HUES6 (cell line): Measurements from ENCODE around the gene SLC16A7.

Source experiments
- H3K27ac ChIP-seq: 2 replicates; pipeline ENCODE4 v1.7.0; 2013; ENCODE audit warnings: low read depth, mild to moderate bottlenecking, low read length, inconsistent platforms
- H3K27me3 ChIP-seq: 2 replicates; pipeline ENCODE4 v1.6.1; 2013; ENCODE audit warnings: low read length; ENCODE audit not compliant: control insufficient read depth, insufficient read depth
- H3K36me3 ChIP-seq: 2 replicates; pipeline ENCODE4 v1.6.1; 2013; ENCODE audit warnings: low read length; ENCODE audit not compliant: control insufficient read depth, insufficient read depth
- H3K4me1 ChIP-seq: 2 replicates; pipeline ENCODE4 v1.6.1; 2013; ENCODE audit warnings: low read length; ENCODE audit not compliant: control insufficient read depth, insufficient read depth
- H3K4me3 ChIP-seq: 2 replicates; pipeline ENCODE4 v1.5.1; 2013; ENCODE audit warnings: low read depth, low read length
- H3K9ac ChIP-seq: one replicate; pipeline ENCODE4 v1.6.1; 2013; ENCODE audit warnings: mild to moderate bottlenecking, low read length
- H3K9me3 ChIP-seq: 2 replicates; pipeline ENCODE4 v1.6.1; 2013; ENCODE audit warnings: low read depth, low read length; ENCODE audit not compliant: control insufficient read depth, insufficient read depth

SLC16A7 gene

DNA sequence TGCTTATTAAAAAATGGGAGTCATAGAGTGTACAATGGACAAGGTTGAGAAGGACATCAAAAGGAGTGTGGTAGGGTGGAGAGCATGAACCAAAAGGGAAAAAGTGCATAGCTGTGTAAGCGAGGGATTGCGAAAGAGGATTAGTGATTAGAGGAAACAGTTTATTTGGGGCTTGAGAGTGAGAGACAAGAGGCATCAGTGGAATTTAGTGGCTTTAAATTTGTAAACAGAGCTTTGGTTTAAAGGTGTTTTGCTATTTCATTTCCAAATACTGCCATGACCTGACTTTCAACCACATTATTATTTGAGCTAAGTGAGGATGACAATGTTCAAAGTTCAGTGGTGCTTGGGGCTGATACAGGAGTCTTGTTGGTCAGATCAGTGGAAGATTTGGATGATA is 53.4 kb downstream of the SLC16A7 start:
- no peaks in the 10 kb centered on the region for H3K27me3 ChIP-seq
- H3K4me1 ChIP-seq: no peaks in the 10 kb centered on the region

DNA sequence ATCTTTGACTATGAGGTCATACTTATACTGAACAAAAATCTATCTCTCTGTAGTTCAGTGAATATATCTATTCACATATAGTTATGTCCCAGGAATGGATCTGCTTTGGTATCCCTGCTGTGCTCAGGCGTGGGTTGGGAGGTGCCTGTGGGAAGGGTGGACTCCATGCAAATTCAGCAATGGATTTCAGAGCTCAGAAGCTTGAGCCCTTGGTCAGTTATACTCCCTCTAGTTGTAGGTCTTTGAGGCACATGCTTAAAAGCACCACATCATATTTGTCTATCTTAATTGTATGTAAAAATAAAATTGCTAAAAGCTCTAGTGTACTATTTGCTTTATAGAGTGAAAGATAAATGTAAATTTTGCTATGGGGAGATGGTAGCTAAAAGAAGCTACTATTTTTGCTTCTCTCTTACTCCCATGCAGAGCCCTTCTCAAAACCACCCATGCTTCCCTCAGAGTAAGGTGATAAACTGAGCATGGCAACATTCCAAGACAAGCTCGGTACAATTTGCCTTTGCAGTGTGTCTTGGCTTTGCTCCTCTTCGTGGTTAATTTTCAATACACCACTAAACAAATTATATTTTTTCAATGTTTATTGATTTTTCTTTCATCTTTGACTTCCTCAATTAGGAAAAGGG is 54.9 kb downstream of the SLC16A7 start:
- H3K9ac ChIP-seq: no peak overlapping the region
- H3K9me3 ChIP-seq: peaks cover 8% of the 10 kb centered on the region; the same call in 1 of the 2 replicates
- H3K4me1 ChIP-seq: no peaks in the 10 kb centered on the region
- H3K36me3 ChIP-seq: no peaks in the 10 kb centered on the region
- no peak overlapping the region for H3K4me3 ChIP-seq
- H3K27me3 ChIP-seq: no peaks in the 10 kb centered on the region
- no peak overlapping the region for H3K27ac ChIP-seq

More for the DNA sequence above, 53.4 kb downstream of the SLC16A7 start:
- Histone ChIP-seq H3K9me3 (peaks cover 8% of the 10 kb centered on the region; the same call in 1 of the 2 replicates), H3K36me3 (no peaks in the 10 kb centered on the region), H3K4me3 (no peak overlapping the region), H3K27ac (no peak overlapping the region), H3K9ac (no peak overlapping the region)

DNA sequence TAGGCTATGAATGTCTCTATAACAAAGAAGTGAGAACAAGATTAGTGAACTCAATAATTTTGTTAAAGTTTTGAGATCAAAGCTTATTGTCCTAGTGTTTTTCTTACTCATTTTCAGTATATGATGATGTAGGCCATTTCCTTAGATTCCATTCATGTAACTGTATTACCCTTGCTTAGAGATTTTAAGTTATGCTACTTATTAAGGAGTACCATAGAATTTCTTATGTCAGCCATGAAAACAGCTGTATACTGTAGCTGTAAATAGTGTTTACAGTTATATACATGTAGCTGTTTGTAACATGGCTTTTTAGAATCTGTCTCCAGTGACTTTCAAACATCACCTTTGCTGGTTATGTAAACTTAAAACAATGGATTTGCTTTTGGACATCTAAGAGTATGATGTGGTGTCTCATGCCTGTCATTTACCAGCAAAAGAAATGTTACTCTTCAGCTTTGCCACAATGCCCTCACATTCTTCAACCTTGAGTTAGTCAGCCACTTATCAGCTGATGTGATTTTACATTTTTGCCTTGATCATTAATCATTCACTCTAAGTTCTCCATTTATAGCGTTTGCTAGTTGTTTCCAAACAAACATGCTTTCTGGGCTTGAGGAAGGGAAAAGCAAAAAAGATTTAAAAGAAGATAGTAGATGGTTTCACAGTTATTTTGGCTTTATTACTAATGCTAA is 55.5 kb downstream of the SLC16A7 start:
- Histone ChIP-seq H3K4me1 (no peaks in the 10 kb centered on the region), H3K9ac (no peak overlapping the region)

DNA sequence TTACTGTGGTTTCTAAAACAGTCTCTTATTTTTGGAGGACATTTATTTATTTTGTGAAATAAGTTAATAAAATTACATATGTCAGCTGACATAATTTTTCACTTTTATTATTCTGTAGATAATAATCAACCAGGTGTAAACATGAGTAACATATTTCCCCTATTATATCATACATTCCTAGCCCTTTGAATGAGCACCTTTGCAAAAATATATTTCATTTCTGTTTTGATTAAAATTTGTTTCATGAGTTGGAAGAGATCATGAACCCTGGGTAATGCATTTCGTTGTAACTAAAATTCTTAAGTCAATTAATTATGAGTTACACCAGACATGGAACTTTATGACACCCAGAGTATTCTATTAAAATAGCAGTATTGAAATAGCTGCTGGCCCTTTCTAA is 56.3 kb downstream of the SLC16A7 start:
- Histone ChIP-seq H3K4me3 (no peak overlapping the region), H3K27ac (no peak overlapping the region), H3K4me1 (no peaks in the 10 kb centered on the region), H3K9ac (no peak overlapping the region), H3K27me3 (no peaks in the 10 kb centered on the region), H3K36me3 (no peaks in the 10 kb centered on the region), H3K9me3 (no peaks in the 10 kb centered on the region)

More for the DNA sequence above, 55.5 kb downstream of the SLC16A7 start:
- no peaks in the 10 kb centered on the region for H3K36me3 ChIP-seq
- no peaks in the 10 kb centered on the region for H3K27me3 ChIP-seq
- no peak overlapping the region for H3K27ac ChIP-seq
- no peak overlapping the region for H3K4me3 ChIP-seq
- 0 out of 2 replicates have a peak, but pooled peaks cover 4% of the 10 kb centered on the region for H3K9me3 ChIP-seq

DNA sequence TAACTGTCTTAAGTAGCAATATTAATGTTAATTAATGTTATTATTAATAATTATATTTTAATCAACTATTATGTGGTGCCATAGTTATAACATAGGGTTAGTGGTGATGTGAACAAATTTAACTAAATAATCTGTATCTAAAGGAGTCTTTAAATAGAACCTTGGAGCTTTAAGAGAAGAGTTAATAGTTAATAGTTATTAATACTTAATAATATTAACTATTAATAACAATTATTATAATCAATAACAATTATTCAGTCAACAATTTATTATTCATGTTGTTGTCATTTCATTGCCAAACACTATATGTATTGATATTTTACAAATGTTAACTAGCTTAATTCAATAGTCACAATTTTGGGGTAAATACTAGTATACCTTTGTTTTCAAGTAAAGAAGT is 58.2 kb downstream of the SLC16A7 start:
- no peaks in the 10 kb centered on the region for H3K4me1 ChIP-seq
- H3K4me3 ChIP-seq: no peak overlapping the region
- no peaks in the 10 kb centered on the region for H3K27me3 ChIP-seq
- H3K27ac ChIP-seq: no peak overlapping the region
- no peak overlapping the region for H3K9ac ChIP-seq
- no peaks in the 10 kb centered on the region for H3K36me3 ChIP-seq
- no peaks in the 10 kb centered on the region for H3K9me3 ChIP-seq

DNA sequence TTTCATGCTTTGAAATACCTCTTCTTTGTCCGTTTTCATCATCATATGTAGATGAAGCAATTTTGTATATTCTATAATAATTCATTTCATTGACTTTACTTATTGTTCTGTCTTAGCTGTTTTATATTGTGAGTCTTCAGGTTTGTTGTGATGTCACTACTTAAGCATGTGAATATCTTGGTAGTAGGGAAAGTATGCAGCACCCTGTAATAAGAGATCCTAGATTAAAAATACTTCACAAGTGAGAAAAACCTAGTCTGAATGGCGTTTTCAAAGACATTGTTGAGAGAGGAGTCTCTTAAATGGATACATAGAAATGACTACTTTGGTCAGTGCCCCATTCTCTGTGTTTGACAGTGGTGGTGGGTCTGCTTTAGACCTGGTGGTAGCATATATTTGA is 61.4 kb downstream of the SLC16A7 start:
- no peak overlapping the region for H3K27ac ChIP-seq
- no peaks in the 10 kb centered on the region for H3K4me1 ChIP-seq
- H3K9me3 ChIP-seq: no peaks in the 10 kb centered on the region
- H3K36me3 ChIP-seq: no peaks in the 10 kb centered on the region
- H3K27me3 ChIP-seq: no peaks in the 10 kb centered on the region
- H3K9ac ChIP-seq: no peak overlapping the region
- H3K4me3 ChIP-seq: no peak overlapping the region

DNA sequence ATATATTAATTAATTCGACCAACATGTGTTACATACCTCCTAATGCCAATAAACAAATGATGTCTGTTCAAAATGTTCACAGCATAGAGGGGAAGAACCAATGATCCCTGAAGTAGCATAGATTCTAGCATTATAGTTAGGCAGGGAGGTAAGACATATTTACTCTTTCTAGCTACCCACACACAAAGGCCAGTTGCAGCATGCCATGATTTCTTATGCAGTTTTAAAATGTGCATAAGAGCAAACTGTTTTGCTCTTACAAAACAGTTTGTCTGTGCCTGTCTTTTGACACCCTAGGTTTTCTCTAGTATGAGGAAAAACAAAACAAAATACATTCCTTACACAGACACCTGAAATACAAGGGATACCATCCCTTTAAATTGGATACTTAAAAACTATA is 61.9 kb downstream of the SLC16A7 start:
- no peaks in the 10 kb centered on the region for H3K9me3 ChIP-seq
- no peaks in the 10 kb centered on the region for H3K27me3 ChIP-seq
- H3K4me1 ChIP-seq: no peaks in the 10 kb centered on the region
- no peak overlapping the region for H3K4me3 ChIP-seq
- H3K36me3 ChIP-seq: no peaks in the 10 kb centered on the region
- no peak overlapping the region for H3K27ac ChIP-seq
- H3K9ac ChIP-seq: no peak overlapping the region

DNA sequence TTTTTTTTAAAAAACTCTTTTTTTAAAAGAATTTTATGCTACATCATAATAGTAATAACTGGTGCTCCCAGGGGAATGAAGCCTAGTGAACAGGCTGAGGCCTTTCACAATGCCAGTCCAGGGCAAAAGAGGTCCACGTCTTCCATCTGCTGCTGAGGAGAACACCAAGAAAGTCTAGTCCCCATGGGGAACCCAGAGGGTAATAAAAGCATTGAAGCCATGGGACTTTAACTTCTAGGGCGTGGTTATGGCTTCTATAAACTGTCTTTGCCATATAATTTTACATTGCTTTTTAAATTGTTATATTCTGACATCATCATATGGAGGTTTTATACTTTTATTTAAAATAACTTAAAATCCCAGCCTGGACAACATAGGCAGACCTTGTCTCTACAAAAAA is 64.3 kb downstream of the SLC16A7 start:
- Histone ChIP-seq H3K36me3 (no peaks in the 10 kb centered on the region), H3K9me3 (no peaks in the 10 kb centered on the region), H3K27ac (no peak overlapping the region), H3K4me3 (no peak overlapping the region), H3K27me3 (no peaks in the 10 kb centered on the region), H3K9ac (no peak overlapping the region), H3K4me1 (no peaks in the 10 kb centered on the region)

DNA sequence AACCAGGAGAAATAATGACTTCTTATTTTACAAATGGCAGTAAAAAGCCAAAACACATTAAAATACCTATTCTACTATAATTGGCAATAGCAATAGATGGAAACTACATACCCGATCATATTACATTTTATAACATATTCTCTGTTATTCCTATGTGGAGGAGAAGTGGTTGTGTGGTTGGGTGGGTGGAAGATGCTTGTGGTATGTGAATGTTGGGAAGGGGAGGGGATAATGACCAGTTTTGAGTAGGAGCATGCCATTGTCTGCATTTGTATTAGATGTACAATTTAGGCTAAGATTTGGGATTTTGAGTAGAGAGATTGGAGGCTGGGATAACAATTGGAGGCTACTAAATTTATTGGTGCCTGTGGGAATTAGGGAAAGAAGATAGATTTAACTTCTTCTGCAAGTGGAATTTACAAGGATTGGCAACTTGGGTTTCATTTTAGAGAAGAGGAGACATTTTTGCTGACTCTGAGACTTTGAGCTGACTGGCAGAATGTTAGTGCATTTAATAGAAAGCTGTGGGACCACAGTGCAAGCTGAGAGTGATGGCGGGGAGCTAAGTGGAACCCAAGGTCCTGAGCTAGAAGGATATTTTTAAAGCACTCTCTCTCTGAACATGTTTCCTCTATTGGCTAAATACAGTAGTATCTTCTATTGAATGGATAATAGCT is 65.2 kb downstream of the SLC16A7 start:
- Histone ChIP-seq H3K27ac (no peak overlapping the region), H3K9me3 (no peaks in the 10 kb centered on the region), H3K9ac (no peak overlapping the region), H3K27me3 (no peaks in the 10 kb centered on the region), H3K4me3 (no peak overlapping the region), H3K4me1 (no peaks in the 10 kb centered on the region), H3K36me3 (no peaks in the 10 kb centered on the region)

DNA sequence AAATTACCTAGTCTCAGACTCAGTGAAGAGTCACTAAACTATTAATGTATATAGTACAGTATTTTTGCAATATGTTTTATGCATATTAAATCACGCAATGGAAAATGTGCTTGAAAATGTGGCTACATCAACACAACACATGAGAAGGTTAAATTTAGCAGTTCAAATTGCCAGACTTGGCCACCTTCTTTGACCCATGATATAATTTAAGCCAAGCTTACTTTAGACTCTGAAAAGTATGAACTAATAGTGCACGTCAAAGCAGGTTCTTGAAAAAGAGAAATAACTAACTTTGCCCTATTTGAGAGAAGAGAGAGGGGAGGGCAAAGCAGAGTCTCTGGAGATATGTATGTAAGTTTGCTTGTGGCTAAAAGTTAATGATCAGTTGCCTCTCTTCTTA is 68.7 kb downstream of the SLC16A7 start:
- H3K36me3 ChIP-seq: no peaks in the 10 kb centered on the region
- H3K27me3 ChIP-seq: no peaks in the 10 kb centered on the region

DNA sequence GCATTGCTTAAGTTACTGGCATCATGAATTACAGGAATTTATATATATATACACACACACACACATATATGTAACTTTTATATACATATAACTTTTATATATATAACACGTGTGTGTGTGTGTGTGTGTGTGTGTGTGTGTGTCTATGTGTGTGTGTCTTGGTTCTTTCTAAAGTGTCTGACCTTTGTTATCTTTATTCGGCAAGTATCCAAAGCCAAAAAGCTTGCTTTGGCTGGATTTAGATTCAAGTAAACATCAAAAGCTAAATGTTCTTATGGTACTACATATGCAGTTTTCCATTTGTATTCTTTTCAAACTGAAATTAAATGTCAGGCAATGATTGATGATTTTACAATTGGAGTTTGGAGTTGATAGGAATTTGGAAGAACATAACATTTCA is 69.9 kb downstream of the SLC16A7 start:
- no peak overlapping the region for H3K27ac ChIP-seq
- no peak overlapping the region for H3K9ac ChIP-seq
- H3K4me3 ChIP-seq: no peak overlapping the region
- no peaks in the 10 kb centered on the region for H3K36me3 ChIP-seq
- H3K4me1 ChIP-seq: no peaks in the 10 kb centered on the region
- H3K27me3 ChIP-seq: no peaks in the 10 kb centered on the region
- peaks cover 27% of the 10 kb centered on the region for H3K9me3 ChIP-seq

More for the DNA sequence above, 68.7 kb downstream of the SLC16A7 start:
- Histone ChIP-seq H3K9me3 (peaks cover 27% of the 10 kb centered on the region), H3K4me3 (no peak overlapping the region), H3K9ac (no peak overlapping the region), H3K4me1 (no peaks in the 10 kb centered on the region), H3K27ac (no peak overlapping the region)
